SK-N-SH (cell line): ENCODE results near the gene GGCX.

Experiments used
- CHD2 ChIP-seq: fragments of 150-350 bp; IDR thresholded peaks from 2 replicates; pipeline ENCODE4 v1.6.1; 2018; ENCODE audit warnings: low read length; ENCODE audit not compliant: partially characterized antibody
- CTCF ChIP-seq: fragments of 200-600 bp; sonication (generic); IDR thresholded peaks from 2 replicates; pipeline ENCODE4 v1.6.1; 2017; ENCODE audit warnings: antibody characterized with exemption, mild to moderate bottlenecking, moderate library complexity
- EP300 ChIP-seq, 2 experiments: IDR thresholded peaks; 2 replicates each; pipeline versions ENCODE4 v1.4.0 to v1.6.1; 2012; ENCODE audit warnings: borderline replicate concordance in 1 of 2, low read depth in 1 of 2, low read length in 1 of 2
- EZH2phosphoT487 ChIP-seq: fragments of 200-600 bp; sonication (generic); IDR thresholded peaks from 2 replicates; pipeline ENCODE4 v1.6.1; 2017; ENCODE audit warnings: low read depth, mixed run types, mild to moderate bottlenecking, antibody characterized with exemption, moderate library complexity, borderline replicate concordance
- GABPA ChIP-seq: IDR thresholded peaks from 2 replicates; pipeline ENCODE4 v1.4.0; 2012; ENCODE audit warnings: low read depth, mild to moderate bottlenecking
- GATA2 ChIP-seq: sonication (generic); formaldehyde crosslinking; IDR thresholded peaks from 2 replicates; pipeline ENCODE4 v1.5.0; 2020; ENCODE audit warnings: mild to moderate bottlenecking, missing genetic modification reagents
- MAX ChIP-seq: IDR thresholded peaks from 2 replicates; pipeline ENCODE4 v1.4.0; 2012; ENCODE audit warnings: low read depth
- MXI1 ChIP-seq: IDR thresholded peaks from 2 replicates; pipeline ENCODE4 v1.6.1; 2012; ENCODE audit warnings: mild to moderate bottlenecking, low read depth, low read length, improper control_type of control experiment
- NRF1 ChIP-seq: IDR thresholded peaks from 2 replicates; pipeline ENCODE4 v1.6.1; 2012; ENCODE audit warnings: low read depth, mild to moderate bottlenecking, low read length
- POLR2AphosphoS5 ChIP-seq: IDR thresholded peaks from 2 replicates; pipeline ENCODE4 v1.6.1; 2012; ENCODE audit warnings: low read depth, low read length
- SMC3 ChIP-seq: IDR thresholded peaks from 2 replicates; pipeline ENCODE4 v1.6.1; 2012; ENCODE audit warnings: low read depth, low read length, improper control_type of control experiment
- TAF1 ChIP-seq: IDR thresholded peaks from 2 replicates; pipeline ENCODE4 v1.6.1; 2012; ENCODE audit warnings: low read depth, mild to moderate bottlenecking, low read length, moderate library complexity, borderline replicate concordance
- TF ChIP-seq, protein P1 (sequence below): fragments of 150-350 bp; IDR thresholded peaks from 2 replicates; pipeline ENCODE4 v1.6.1; 2016; ENCODE audit warnings: mild to moderate bottlenecking, low read depth, low read length

DNA sequence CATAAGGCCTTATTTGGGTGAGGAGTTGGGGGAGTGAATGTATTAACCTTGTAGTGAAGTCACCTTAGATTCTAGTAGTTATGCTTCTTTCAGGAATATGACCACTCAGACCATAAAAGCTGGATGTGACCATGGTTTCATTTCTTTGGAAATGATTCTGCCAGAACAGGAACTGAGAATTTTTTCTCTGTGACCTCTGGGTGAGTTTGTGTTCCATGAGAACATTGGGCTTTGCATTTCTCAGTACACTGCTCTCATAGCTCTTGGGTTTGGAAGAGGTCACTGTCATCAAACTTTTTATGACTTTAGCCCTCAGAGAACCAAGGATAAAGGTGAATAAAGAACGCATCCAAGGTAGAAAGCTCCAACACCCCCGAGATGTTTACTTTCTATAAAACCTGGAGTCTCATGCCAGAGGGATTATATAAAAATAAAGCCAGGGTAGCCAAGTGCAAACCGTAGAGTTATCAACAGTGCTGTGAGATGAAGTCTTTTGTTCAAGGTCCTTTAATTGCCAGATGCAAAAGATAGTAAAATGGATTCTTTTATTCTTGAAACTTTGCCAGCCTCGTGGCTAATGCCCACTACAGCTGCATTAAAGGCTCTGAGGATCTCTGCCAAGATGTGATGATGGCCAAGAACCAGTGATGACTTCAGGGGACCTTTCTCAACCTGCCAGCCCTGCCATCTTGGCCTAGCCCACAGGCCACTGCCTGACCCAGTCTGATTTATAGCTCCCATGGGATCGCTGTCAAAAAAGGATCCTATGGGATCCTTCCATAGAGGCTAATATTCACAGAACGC lies 50.1 kb downstream of the GGCX start:
- no peak for TF ChIP-seq MXI1
- no peak for TF ChIP-seq SMC3
- TF ChIP-seq, protein P1, sequence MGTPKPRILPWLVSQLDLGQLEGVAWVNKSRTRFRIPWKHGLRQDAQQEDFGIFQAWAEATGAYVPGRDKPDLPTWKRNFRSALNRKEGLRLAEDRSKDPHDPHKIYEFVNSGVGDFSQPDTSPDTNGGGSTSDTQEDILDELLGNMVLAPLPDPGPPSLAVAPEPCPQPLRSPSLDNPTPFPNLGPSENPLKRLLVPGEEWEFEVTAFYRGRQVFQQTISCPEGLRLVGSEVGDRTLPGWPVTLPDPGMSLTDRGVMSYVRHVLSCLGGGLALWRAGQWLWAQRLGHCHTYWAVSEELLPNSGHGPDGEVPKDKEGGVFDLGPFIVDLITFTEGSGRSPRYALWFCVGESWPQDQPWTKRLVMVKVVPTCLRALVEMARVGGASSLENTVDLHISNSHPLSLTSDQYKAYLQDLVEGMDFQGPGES, result no peak
- no peak for TF ChIP-seq NRF1
- no peak for TF ChIP-seq CTCF
- no peak for TF ChIP-seq MAX
- TF ChIP-seq EZH2phosphoT487, result no peak
- TF ChIP-seq POLR2AphosphoS5, result no peak
- TF ChIP-seq GATA2 (CRISPR knock-in tag), result no peak
- no peak for TF ChIP-seq CHD2
- TF ChIP-seq TAF1, result no peak
- no peak for TF ChIP-seq GABPA
- TF ChIP-seq EP300 (IDR thresholded peaks at IDR 0.05; ENCODE audit: borderline replicate concordance in 1 of 2, low read depth in 1 of 2, low read length in 1 of 2), result no peak
